ENCODE data around the gene MCRS1.
A peak's percentile ranks its signal among the peaks of the same experiment; 100 is the strongest.
"Not testable (repeated sequence)": the region's sequence is repeated elsewhere in the genome, so short reads cannot be mapped to it uniquely, and the experiment has no call there.

MCRS1 gene, protein sequence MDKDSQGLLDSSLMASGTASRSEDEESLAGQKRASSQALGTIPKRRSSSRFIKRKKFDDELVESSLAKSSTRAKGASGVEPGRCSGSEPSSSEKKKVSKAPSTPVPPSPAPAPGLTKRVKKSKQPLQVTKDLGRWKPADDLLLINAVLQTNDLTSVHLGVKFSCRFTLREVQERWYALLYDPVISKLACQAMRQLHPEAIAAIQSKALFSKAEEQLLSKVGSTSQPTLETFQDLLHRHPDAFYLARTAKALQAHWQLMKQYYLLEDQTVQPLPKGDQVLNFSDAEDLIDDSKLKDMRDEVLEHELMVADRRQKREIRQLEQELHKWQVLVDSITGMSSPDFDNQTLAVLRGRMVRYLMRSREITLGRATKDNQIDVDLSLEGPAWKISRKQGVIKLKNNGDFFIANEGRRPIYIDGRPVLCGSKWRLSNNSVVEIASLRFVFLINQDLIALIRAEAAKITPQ

DNA sequence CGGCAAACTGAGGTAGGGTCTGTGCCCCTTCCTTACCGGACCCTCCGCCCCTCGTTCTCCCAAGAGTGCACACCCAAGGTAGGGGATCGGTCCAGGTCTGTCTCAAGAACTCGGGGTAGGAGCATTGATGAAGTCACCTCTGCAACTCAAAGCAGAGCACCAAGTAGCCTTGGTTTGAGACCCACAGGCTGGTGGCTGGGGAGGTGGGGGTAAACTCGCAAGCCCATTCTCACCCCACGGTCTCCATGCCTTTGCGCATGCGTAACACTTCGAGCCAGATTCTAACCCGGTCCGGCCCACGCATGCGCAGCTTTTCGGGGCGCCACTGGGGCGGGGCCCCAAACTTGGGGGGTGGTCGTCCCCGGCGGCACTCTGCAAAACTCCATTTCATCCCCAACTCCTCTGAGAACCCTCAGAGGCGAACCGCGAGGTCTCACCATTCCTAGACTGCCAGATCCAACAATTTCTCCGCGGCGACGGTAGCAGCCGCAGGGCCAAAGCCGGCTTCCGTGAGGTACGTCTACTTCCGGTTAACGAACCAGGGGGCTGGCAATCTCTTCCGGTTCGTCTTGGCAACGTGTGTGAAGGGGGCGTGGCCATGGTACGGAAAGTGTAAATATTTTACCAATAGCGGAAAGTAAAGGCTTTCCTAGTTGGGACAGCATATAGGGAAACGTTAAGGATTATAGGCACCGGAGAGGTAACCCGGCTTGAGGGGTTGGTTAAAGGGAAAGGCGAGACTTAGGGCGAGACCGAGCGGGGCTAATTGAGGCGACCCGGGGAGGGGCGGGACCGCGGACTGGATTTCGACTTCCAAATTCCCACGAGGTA is at the start of gene MCRS1:
TSS of gene MCRS1 (minus strand) at position 532 of the 831 bp plus-strand sequence. CDS start 1,411 bp downstream, outside the sequence.
- TF ChIP-seq, protein P1, sequence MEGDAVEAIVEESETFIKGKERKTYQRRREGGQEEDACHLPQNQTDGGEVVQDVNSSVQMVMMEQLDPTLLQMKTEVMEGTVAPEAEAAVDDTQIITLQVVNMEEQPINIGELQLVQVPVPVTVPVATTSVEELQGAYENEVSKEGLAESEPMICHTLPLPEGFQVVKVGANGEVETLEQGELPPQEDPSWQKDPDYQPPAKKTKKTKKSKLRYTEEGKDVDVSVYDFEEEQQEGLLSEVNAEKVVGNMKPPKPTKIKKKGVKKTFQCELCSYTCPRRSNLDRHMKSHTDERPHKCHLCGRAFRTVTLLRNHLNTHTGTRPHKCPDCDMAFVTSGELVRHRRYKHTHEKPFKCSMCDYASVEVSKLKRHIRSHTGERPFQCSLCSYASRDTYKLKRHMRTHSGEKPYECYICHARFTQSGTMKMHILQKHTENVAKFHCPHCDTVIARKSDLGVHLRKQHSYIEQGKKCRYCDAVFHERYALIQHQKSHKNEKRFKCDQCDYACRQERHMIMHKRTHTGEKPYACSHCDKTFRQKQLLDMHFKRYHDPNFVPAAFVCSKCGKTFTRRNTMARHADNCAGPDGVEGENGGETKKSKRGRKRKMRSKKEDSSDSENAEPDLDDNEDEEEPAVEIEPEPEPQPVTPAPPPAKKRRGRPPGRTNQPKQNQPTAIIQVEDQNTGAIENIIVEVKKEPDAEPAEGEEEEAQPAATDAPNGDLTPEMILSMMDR (IDR thresholded peaks at IDR 0.05; ENCODE audit: insufficient read depth, low read depth, low read length, missing control alignments) = no peak

DNA sequence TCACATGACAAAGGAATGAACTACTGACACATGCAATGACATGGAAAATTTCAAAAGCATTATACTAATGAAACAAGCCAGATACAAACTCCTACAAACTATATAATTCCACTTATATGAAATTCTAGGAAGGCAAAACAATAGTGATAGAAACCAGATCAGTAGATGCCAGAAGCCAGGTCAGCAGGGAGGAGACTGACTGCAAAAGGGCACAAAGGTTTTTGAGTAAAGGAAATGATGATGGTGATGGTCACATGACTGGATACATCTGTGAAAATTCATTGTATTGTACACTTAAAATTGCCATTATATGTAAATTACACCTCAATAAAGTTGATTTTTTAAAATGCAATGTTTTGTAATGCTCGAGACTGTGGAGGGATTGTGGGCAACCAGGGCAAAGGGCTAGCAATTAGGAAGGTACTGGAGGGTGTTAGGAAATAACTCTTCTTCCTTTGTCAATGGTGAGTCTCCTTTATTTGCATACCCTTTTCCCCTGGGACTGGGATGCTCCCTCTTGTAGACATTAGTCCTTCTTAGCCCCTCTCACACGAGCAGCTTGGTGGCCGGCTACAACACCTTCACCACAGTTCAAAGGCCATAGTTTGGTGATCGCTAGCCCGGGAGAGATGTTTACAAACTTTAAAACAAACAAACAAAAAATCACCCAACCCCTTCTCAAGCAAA is 48.7 kb upstream of the MCRS1 start:
- no peak for DNase-seq (ENCODE audit: low read depth)
- TF ChIP-seq, protein P1 (IDR thresholded peaks at IDR 0.05; ENCODE audit: insufficient read depth, low read depth, low read length, missing control alignments) = no peak
- H3K4me3 ChIP-seq (ENCODE audit: low read length) = no peak overlapping the region

More for the DNA sequence above, at the start of gene MCRS1:
- peak; percentile 93 for DNase-seq (ENCODE audit: low read depth)
- peak within 1 kb of the TSS; percentile 91 for H3K4me3 ChIP-seq (ENCODE audit: low read length)

DNA sequence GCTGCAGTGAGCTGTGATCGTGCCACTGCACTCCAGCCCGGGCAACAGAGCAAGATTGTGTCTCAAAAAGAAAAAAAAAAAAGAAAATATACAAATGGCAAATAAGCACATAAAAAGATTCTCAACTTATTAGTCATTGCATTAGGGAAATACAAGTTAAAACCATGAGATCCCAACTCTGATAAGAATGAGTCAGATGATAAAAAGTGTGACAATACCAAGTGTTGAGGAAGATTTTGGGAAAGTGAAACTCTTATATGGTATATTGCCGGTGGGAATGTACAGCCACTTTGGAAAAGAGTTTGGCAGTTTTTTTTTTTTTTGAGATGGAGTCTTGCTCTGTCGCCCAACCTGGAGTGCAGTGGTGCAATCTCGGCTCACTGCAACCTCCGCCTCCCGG is 47.8 kb upstream of the MCRS1 start:
- TF ChIP-seq, protein P1 (IDR thresholded peaks at IDR 0.05; ENCODE audit: insufficient read depth, low read depth, low read length, missing control alignments) = no peak
- no peak for DNase-seq (ENCODE audit: low read depth)
- no peak overlapping the region for H3K4me3 ChIP-seq (ENCODE audit: low read length)

DNA sequence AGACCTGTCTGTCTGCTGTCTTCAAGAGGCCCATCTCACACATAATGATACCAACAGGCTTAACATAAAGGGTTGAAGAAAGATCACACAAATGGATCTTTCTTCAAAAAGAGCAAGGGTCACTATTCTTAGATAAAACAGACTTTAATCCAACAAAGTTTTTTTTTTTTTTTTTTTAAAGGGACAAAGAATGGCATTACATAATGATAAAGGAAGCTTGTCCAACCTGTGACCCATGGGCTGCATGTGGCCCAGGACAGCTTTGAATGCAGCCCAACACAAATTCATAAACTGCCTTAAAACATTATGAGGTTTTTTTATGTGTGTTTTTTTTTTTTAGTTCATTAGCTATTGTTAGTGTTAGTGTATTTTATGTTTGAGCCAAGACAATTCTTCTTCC is 44.3 kb upstream of the MCRS1 start:
- TF ChIP-seq, protein P1 (IDR thresholded peaks at IDR 0.05; ENCODE audit: insufficient read depth, low read depth, low read length, missing control alignments) = no peak
- H3K4me3 ChIP-seq (ENCODE audit: low read length) = no peak overlapping the region
- no peak for DNase-seq (ENCODE audit: low read depth)

DNA sequence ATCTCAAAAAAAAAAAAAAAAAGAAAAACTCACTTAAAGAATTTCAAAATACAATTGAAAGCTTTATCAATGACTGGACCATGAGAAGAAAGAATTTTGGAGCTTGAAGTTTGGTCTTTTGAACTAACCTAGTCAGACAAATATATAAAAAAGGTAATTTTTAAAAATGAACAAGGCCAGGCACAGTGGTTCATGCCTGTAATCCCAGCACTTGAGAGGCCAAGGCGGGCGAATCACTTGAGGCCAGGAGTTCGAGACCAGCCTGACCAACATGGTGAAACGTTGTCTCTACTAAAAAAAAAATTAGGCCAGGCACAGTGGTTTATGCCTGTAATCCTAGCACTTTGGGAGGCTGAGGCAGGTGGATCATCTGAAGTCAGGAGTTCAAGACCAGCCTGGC is 42.8 kb upstream of the MCRS1 start:
- not testable (repeated sequence) for DNase-seq (ENCODE audit: low read depth); H3K4me3 ChIP-seq (ENCODE audit: low read length)

DNA sequence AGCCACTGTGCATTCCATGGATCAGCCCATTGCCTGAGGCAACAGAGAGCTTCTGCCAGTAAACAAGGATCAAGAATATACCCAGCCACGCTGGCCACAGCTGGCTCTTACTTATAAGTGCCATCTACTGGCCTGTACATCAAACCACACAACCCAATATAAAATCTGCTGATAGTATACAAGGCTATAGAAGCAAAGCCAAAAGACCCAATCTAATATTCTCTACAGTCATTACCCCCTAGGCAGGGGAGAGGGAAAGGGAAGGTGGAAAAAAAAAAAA is 41.9 kb upstream of the MCRS1 start:
- TF ChIP-seq, protein P1 (IDR thresholded peaks at IDR 0.05; ENCODE audit: insufficient read depth, low read depth, low read length, missing control alignments) = no peak
- no peak overlapping the region for H3K4me3 ChIP-seq (ENCODE audit: low read length)
- DNase-seq (ENCODE audit: low read depth) = peak; percentile 52
